IPS-NIHi7 (cell line): Measurements from ENCODE around the gene VAV2.

ENCODE experiments used
- DNase-seq: peaks from one replicate; pipeline ENCODE4 v3.0.0; 2012; ENCODE audit warnings: mixed read lengths; ENCODE audit errors: extremely low spot score

The VAV2 gene

GRCh38 chr9:133835262-133835901 lies 156.7 kb downstream of the VAV2 start:
- DNase-seq: peak; percentile 67

DNA sequence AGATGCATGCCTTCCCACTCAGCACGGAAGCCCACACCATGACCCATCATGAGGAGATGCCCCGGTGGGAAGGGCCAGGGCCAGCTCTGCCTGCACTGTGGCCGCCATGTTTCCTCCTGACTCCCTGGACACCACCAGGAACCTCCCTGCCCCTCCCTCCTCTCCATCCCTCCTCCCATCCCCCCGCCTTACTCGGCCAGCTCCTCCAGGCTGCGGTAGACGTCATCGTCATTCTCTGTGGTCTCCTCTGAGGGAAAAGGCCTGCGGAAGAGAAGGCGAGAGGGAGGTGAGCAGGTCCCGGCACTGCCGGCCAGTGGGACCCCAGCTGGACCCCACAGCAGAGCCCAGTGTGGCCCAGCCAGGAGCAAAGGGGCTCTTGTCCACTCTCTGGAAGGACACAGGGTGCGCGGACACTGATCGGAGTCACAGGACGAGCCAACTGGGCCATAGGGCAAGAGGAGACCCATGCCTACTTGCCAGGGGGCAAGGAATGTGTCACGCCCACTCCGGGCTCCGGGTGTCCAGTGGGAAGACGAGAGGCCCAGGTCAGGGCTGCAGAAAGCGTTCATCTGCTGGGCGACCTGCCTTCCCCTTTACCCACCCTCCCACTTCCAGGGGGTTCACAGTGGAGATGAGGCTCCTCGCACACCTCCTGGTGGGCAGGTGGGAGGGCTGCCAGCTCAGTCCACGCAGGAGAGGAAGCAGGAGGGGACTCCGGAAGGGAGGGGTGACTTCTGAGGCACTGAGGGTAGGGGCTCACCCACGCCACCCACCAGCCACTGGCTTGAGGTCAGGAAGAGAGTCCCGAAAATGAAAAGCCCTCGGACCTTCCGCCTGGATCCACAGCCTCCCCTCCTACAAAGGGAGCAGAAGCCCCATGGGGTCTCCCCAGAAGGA lies 157.8 kb downstream of the VAV2 start:
- no peak for DNase-seq

DNA sequence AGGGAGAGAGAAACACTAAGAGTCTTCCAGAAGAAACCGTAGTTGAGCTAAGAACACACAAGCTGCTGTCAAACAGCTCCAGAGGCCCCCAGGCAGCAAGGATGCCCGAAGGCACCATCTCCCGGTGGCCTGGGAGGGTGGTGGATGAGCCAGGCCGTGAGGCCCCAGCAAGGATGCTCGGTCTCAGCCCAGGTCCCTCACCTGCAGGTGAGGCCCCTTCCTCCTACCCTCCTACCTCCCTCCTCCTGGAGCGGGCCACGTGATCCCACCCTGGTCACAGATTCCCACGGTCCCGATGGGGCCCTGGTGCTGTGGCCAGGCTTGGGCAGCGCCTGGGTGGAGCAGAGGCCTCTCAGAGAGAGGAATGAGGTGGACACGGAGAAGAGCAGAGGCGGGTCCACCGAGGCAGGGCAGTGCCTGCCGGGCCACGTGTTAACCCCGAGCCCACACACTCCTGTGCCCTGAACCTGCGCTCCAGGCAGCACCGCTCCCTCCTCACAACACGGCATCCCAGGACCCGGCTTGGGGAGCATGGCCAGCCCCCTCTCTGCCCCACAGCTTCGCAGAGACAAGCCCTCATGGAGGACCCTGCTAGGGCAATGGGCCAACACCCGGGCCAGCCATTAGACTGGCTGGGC lies 158.6 kb downstream of the VAV2 start:
- DNase-seq: no peak

DNA sequence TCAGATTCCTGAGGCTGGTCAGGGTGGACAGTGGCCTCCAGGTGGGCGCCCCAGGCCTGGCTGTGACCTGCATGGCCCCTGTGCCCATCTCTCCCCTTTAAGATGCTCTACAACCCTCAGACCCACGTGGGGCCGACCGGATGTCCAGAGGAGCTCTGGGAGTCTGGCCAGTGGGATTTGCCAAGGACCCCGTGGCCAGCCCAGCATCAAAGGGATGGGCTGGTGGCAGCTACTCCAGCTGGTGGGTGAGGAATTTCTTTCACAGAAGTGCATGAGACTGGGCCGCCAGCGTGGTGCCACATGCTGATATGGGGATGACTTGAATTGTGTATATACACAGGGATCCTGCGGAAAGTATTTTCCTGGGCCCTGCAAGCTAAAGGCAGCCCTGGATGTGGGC lies 159.2 kb downstream of the VAV2 start:
- no peak for DNase-seq

GRCh38 chr9:133830711-133831110 lies 161.4 kb downstream of the VAV2 start:
- DNase-seq: no peak

DNA sequence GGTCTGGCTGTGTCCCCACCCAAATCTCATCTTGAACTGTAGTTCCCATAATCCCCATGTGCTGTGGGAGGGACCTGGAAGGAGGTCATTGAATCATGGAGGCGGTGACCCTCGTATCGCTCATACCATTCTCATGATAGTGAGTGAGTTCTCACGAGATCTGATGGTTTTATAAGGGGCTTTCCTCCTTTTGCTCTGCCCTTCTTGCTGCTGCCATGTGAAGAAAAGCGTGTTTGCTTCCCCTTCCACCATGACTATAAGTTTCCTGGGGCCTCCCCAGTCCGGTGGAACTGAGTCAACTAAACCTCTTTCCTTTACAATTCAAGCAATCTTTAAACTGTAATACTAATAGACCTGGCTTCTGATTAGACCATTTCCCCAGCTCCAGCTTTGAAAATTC lies 161.8 kb downstream of the VAV2 start:
- DNase-seq: no peak

GRCh38 chr9:133828338-133828997 lies 163.7 kb downstream of the VAV2 start:
- DNase-seq: no peak

- DNase-seq: no peak
These were observed 165.6 kb downstream of the VAV2 start for GRCh38 chr9:133826289-133827085.

DNA sequence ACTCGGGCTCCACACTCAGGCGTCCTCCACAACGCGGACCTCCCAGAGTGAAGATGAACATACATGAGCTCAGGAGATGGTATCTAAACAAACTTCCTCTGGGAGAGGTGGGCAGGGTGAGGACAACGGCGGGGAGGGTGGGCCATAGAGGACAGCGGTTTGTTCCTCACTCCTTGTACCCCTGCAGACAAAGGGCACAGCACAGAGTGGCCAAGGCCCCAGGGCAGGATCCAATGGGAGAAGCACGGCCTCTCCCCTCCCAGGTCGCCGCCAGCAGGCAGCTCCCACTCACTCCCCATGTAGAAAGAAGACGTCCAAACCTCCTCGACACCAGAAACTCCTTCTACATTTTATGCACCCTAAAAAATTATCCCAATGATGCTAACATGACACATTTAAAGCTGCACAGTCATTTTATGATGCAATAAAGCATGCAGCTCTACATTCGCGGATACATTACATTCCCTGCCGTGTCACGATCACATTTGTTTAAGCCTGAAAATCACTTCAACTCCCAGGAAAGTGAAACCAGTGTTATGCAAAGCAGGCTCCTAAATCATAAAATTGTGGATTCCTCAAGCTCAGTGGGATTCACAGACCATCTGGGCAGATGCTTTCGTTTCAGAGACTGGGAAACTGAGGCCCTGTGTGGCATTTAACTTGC lies 166.4 kb downstream of the VAV2 start:
- no peak for DNase-seq

GRCh38 chr9:133824802-133825186 lies 167.3 kb downstream of the VAV2 start:
- no peak for DNase-seq

GRCh38 chr9:133824106-133824801 lies 167.9 kb downstream of the VAV2 start:
- no peak for DNase-seq

- DNase-seq: no peak
These were observed 168.7 kb downstream of the VAV2 start for GRCh38 chr9:133823189-133824105.

DNA sequence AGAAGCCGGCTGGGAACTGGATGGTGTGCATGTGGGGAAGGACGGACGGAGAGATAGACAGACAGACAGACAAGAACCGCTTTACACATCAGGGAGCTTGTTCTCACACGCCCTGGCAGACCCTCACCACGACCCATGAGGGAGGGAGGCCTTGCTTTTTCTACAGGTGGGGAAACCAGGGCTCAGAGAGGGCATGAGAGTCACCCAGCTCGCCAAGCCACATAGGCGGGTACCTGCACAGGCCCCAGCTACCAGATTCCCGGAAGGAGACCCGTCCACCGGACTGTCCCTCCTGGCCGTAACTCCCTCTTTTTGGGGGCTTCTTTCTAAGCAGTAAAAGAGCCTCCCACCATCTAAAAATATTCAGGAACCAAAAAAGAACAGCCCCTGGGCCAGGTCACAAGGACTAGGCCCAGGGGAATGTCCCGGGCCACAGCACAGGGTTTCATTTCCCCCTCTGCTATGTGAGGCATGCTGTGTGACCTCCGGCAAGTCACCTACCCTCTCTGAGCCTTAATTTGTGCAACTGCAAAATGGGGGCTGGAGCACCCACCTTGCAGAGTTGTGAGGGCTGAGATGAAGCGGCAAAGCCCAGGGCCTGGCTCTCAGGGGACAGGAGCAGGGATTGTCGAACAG lies 169.6 kb downstream of the VAV2 start:
- no peak for DNase-seq

DNA sequence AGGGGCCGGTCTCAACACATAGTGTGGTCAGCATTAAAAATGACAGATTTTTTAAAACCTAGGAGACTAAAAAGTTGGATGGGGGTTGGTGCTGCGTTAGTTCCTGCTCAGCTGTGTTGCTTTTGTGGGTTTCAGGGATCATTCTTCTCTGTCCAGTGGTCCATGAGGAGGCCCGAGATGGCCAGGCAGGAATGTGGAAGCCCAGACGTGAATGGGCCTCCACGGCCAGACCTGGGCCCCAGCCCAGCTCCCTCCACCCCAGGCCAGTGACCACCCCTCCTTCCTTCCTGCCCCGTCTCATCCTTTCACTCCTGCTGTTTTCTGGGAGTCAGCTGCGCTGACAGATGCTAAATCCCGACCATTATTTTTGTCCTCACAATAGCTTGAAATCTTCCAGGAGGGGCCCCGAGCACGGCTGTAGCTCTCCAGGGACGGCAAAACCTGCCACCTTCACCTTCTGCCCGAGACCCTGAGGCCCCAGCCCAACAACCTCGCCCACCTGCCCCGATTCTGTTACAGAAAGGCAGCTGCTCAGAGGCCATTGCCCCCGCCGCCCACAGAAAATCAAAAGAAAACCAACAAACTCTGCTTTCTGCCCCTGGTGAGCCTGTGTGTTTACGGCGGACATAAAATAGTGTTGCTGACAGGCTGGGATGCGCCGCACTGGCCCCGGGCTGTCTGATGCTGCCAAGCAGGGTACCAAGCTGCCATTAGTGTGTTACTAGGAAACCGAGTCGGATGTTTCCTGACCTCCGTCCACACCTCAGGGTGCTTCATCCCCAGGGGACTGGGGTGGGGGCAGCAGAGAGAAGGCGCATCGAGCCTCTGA lies 170.3 kb downstream of the VAV2 start:
- no peak for DNase-seq

DNA sequence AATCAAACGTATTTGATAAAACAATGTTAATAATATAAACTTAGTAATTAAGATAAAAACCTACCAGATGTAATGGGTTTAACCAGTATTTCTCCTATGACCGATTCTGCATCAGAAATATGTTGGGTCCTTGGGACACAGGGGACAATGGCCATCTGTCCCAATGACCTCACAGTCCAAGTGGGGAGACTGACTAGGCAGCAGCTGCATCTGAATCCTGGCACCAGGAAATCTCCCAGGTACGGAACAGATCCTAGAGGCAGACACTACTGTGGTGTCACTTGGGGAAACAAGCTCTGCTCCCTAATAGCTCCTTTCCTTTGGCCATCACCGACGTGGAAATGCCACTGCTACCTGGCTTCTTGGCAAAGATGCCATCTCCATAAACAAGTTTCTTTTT lies 172.2 kb downstream of the VAV2 start:
- no peak for DNase-seq

DNA sequence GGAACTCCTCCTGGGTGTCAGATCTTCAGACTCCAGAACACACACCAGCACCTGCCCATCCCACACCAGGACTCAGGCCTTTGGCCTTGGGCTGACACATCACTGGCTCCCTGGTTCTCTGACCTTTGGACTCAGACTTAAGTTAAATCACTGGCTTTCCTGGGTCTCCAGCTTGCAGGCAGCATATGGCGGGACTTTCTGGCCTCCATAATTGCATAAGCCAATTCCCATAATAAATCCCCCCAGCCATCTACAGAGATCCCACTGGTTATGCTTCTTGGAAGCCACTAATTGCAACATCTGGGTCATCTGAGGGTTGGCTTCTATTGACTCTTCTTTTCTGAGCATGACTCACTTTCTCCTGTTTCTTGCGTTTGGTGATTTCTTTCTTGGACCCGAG lies 173.7 kb downstream of the VAV2 start:
- no peak for DNase-seq

- no peak for DNase-seq
These were observed 176.3 kb downstream of the VAV2 start for GRCh38 chr9:133815781-133816180.
